ENCODE results near the gene CR2. TPM values are rescaled to one million over a fixed set of nuclear protein-coding genes. Genes with fewer than 3 reads are reported as not detected.
A peak's percentile ranks its signal among the peaks of the same experiment; 100 is the strongest.
"Not testable (repeated sequence)": the region's sequence is repeated elsewhere in the genome, so short reads cannot be mapped to it uniquely, and the experiment has no call there.

Gene CR2
- total RNA-seq, 1 experiment from 2014 or later: 1.8 TPM

DNA sequence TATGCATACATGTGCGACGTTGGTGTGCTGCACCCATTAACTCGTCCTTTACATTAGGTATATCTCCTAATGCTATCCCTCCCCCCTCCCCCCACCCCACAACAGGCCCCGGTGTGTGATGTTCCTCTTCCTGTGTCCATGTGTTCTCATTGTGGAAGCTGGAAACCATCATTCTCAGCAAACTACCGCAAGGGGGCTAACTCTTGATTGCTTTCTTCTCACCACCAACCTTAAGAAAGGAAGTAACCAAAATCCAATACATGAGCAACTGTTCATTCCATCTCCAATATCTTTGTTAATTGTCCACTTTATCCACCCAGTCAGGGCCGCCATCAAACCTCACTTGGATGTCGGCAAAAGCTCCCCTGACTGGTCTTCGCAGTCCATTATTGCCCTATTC, 41.2 kb downstream of the CR2 start:
- DNase-seq; H3K79me2 ChIP-seq (ENCODE audit: insufficient read depth, low read length); H3K79me1 ChIP-seq (ENCODE audit: insufficient read depth, low read depth, low read length, poor library complexity, severe bottlenecking); H3K9me3 ChIP-seq (ENCODE audit: control insufficient read depth, low read depth, low read length); H3K4me1 ChIP-seq (ENCODE audit: insufficient read depth, low read length); H3K23me2 ChIP-seq (ENCODE audit: insufficient read length, low read depth, low read length, poor library complexity, severe bottlenecking); H3K9me3 Mint-ChIP-seq; H3K36me3 Mint-ChIP-seq (ENCODE audit: insufficient read depth in 1 of 3, low read depth in 3 of 3); H3K4me1 Mint-ChIP-seq; H2AFZ ChIP-seq (ENCODE audit: low read length); H3K27ac ChIP-seq (ENCODE audit: insufficient read length, low read depth, low read length); H3K23ac ChIP-seq (ENCODE audit: insufficient read length, low read depth, low read length); H2BK5ac ChIP-seq (ENCODE audit: insufficient read length, low read length); H3K14ac ChIP-seq (ENCODE audit: insufficient read depth, low read length); H2BK12ac ChIP-seq (ENCODE audit: insufficient read length, low read depth, low read length); H4K20me1 ChIP-seq (ENCODE audit: control insufficient read depth, insufficient read depth, insufficient read length); H3K27me3 ChIP-seq (ENCODE audit: insufficient read depth, low read length); H3K18ac ChIP-seq (ENCODE audit: insufficient read length, low read depth, low read length); H3K56ac ChIP-seq (ENCODE audit: insufficient read length, low read depth, low read length); H2BK120ac ChIP-seq (ENCODE audit: low read depth, low read length, poor library complexity, severe bottlenecking); H2BK15ac ChIP-seq (ENCODE audit: low read depth, low read length); H2AK5ac ChIP-seq (ENCODE audit: insufficient read length, low read length); H4K5ac ChIP-seq (ENCODE audit: insufficient read length, low read depth, low read length); H3K27ac Mint-ChIP-seq; H2BK20ac ChIP-seq (ENCODE audit: low read depth, low read length, poor library complexity, severe bottlenecking); H3K9ac ChIP-seq (ENCODE audit: extremely low read depth, insufficient read length, low read length); H3T11ph ChIP-seq (ENCODE audit: low read length); H4K8ac ChIP-seq (replicated peaks; ENCODE audit: insufficient read length, low read depth, low read length); H4K91ac ChIP-seq (ENCODE audit: insufficient read length, low read depth, low read length); H3K4ac ChIP-seq (ENCODE audit: low read depth, low read length): not testable (repeated sequence)
- H3K4me3 Mint-ChIP-seq: peak overlapping the region; percentile 70 to 78; a peak in 3 of 5 replicates
- peak overlapping the region; percentile 89 for H3K4me2 ChIP-seq (ENCODE audit: insufficient read depth, insufficient read length, low read length)
- no CpG with 5 or more reads among the region's 8 CpGs for WGBS (ENCODE audit: extremely low coverage, insufficient read length, low lambda C conversion rate)
- peaks cover 38% of the 10 kb centered on the region for H3K27me3 Mint-ChIP-seq (ENCODE audit: low read depth)
- TF ChIP-seq, protein P1, sequence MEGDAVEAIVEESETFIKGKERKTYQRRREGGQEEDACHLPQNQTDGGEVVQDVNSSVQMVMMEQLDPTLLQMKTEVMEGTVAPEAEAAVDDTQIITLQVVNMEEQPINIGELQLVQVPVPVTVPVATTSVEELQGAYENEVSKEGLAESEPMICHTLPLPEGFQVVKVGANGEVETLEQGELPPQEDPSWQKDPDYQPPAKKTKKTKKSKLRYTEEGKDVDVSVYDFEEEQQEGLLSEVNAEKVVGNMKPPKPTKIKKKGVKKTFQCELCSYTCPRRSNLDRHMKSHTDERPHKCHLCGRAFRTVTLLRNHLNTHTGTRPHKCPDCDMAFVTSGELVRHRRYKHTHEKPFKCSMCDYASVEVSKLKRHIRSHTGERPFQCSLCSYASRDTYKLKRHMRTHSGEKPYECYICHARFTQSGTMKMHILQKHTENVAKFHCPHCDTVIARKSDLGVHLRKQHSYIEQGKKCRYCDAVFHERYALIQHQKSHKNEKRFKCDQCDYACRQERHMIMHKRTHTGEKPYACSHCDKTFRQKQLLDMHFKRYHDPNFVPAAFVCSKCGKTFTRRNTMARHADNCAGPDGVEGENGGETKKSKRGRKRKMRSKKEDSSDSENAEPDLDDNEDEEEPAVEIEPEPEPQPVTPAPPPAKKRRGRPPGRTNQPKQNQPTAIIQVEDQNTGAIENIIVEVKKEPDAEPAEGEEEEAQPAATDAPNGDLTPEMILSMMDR (conservative IDR thresholded peaks at IDR 0.05): peak; percentile 21; the same call in 1 of the 3 replicates

Data from H9 (cell line).